T-cell (primary cell): ENCODE data around the gene PDCL2. TPM values are rescaled to one million over a fixed set of nuclear protein-coding genes. Genes with fewer than 3 reads are reported as not detected.
"Not testable (repeated sequence)": the region's sequence is repeated elsewhere in the genome, so short reads cannot be mapped to it uniquely, and the experiment has no call there.

Source experiments
- ATAC-seq, 4 experiments: fragments of 200-7000 bp in 3 of 4; fragments of 150-1000 bp in 1 of 4; cut with Tn5 transposase; replicated peaks in 1 of 4; 1 replicate in 3 of 4; 2 replicates in 1 of 4; pipeline ENCODE4 v1.10.0; 2021; ENCODE audit warnings: moderate library complexity in 3 of 4, mild to moderate bottlenecking in 2 of 4, moderate number of reproducible peaks in 1 of 4
- CTCF ChIA-PET, 2 donors: fragments of 300-600 bp; sonication (Branson Sonifier 250); formaldehyde crosslinking; loops; one replicate each; lab custom pipeline; 2022; ENCODE audit warnings: antibody characterized with exemption in 2 of 2; lab: Charles Lee
- POLR2A ChIA-PET, 2 donors: fragments of 300-600 bp; sonication (Branson Sonifier 250); formaldehyde crosslinking; loops; one replicate each; lab custom pipeline; 2022; ENCODE audit warnings: antibody characterized with exemption in 2 of 2; lab: Charles Lee
- DNase-seq, 35 experiments: peaks; one replicate each; pipeline versions ENCODE4 v3.0.0 to v3.0.0-alpha.2; 2013 to 2023
- H3K27ac ChIP-seq: one replicate; pipeline ENCODE4 v1.5.1; 2013; ENCODE audit warnings: low read length
- H3K27me3 ChIP-seq, 2 experiments: replicated peaks in 1 of 2; 1 replicate in 1 of 2; 2 replicates in 1 of 2; pipeline versions ENCODE4 v1.6.1 to v1.7.0; 2013; ENCODE audit warnings: low read length in 1 of 2, mixed read lengths in 1 of 2; ENCODE audit not compliant: control insufficient read depth in 2 of 2, insufficient read depth in 2 of 2; ENCODE audit errors: extremely low read depth in 1 of 2
- H3K36me3 ChIP-seq, 2 donors: 1 replicate in 1 of 2; 2 replicates in 1 of 2; pipeline versions ENCODE4 v1.6.1 to v1.7.0; 2013; ENCODE audit warnings: low read length in 1 of 2; ENCODE audit not compliant: control insufficient read depth in 2 of 2, insufficient read depth in 1 of 2; ENCODE audit errors: extremely low read depth in 1 of 2
- H3K4me1 ChIP-seq, 2 experiments: 1 replicate in 1 of 2; 2 replicates in 1 of 2; pipeline versions ENCODE4 v1.6.1 to v1.7.0; 2013; ENCODE audit warnings: low read length in 2 of 2, mixed read lengths in 1 of 2; ENCODE audit not compliant: insufficient read depth in 2 of 2, control insufficient read depth in 1 of 2; ENCODE audit errors: extremely low read depth in 1 of 2
- H3K4me3 ChIP-seq, 2 donors: 1 replicate in 1 of 2; 2 replicates in 1 of 2; pipeline versions ENCODE4 v1.5.1 to v1.7.0; 2013; ENCODE audit warnings: mild to moderate bottlenecking in 2 of 2, low read length in 1 of 2, moderate library complexity in 1 of 2; ENCODE audit not compliant: control insufficient read depth in 1 of 2; ENCODE audit errors: extremely low read depth in 1 of 2
- H3K9me3 ChIP-seq: 2 replicates; pipeline ENCODE4 v1.7.0; 2013
- H3K27ac Mint-ChIP-seq, 2 donors: one replicate each; pipeline ENCODE4 v1.8.0; 2020 to 2021; ENCODE audit warnings: mild to moderate bottlenecking in 2 of 2, mixed read lengths in 2 of 2
- H3K27me3 Mint-ChIP-seq, 2 donors: one replicate each; pipeline ENCODE4 v1.8.0; 2021 to 2022; ENCODE audit warnings: mixed read lengths in 2 of 2
- H3K36me3 Mint-ChIP-seq: one replicate; pipeline ENCODE4 v1.8.0; 2021; ENCODE audit warnings: mixed read lengths
- H3K4me1 Mint-ChIP-seq, 3 donors: one replicate each; pipeline ENCODE4 v1.8.0; 2020 to 2022; ENCODE audit warnings: mixed read lengths in 3 of 3, mild to moderate bottlenecking in 1 of 3
- H3K4me3 Mint-ChIP-seq, 3 donors: one replicate each; pipeline ENCODE4 v1.8.0; 2020 to 2022; ENCODE audit warnings: mild to moderate bottlenecking in 3 of 3, mixed read lengths in 3 of 3, moderate library complexity in 3 of 3
- H3K9me3 Mint-ChIP-seq, 3 donors: one replicate each; pipeline ENCODE4 v1.8.0; 2020 to 2022; ENCODE audit warnings: mixed read lengths in 3 of 3
- WGBS: methylation state at CpG from one replicate; pipeline ENCODE4 v1.1.5; 2013; ENCODE audit warnings: missing lambda C conversion rate; ENCODE audit not compliant: insufficient coverage; 5-methylcytosine and 5-hydroxymethylcytosine counted together
- total RNA-seq, 35 experiments: library from RNA in 6 of 35; stranded (reverse) in 6 of 35; fragments of 120-200 nt in 1 of 35; gene quantifications; one replicate each; pipeline versions ENCODE4 v1.2.1 to v1.2.4 and lab custom pipeline; 2013 to 2026

Gene PDCL2
- total RNA-seq, 5 donors from 2014 or later (not counting 1 experiment from before 2014, with no cell fraction given) = not detected

DNA sequence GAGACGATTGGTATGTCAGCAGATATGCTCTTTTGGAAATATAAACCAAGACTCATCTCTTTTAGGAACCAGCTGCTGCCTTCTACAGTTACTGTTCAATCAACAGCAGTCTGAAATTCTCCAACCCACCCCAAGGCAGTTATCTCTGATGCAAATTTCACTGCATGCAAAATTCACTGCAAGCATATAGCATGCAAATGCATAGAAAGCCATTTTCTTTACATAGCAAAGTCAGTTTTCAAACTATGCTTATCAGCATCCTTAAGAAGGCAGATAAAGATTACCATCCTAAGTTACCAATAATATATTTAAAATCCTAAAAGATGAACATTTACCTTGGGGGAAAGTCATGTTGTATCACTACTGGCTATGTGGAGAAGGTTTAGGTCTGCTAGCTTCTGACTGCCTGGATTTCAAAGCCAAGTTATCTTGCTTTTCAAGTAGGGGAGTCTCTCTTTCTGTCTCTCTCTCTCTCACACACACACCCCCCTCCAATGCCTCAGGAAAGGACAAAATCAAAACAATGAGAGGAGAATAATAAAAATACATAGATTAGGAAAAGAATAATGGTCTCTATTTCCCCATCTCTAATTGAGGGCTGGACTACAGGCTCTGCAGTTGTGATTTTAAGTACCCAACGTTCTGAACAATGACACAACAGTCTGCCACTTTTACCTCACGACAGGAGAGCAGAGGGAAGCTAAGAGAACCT lies 42.5 kb upstream of the PDCL2 start:
- Mint-ChIP-seq H3K4me3 (peak overlapping the region in 1 of 3 donors; percentile 78), H3K27ac (no peak overlapping the region), H3K9me3 (no peaks in the 10 kb centered on the region), H3K4me1 (peaks cover 18 to 20% (median 20%) of the 10 kb centered on the region in 3 donors), H3K27me3 (peaks cover 59 to 65% of the 10 kb centered on the region in 2 donors), H3K36me3 (no peaks in the 10 kb centered on the region)
- CTCF ChIA-PET = no interaction called here
- H3K27ac ChIP-seq = no peak overlapping the region
- H3K4me1 ChIP-seq = peaks cover 3 to 11% of the 10 kb centered on the region in 2 experiments
- peaks cover 10 to 22% of the 10 kb centered on the region in 2 experiments for H3K27me3 ChIP-seq
- H3K4me3 ChIP-seq = no peak overlapping the region
- no peak for DNase-seq
- H3K36me3 ChIP-seq = no peaks in the 10 kb centered on the region
- POLR2A ChIA-PET = interaction anchor here in 1 of 2 donors (0.6 kb wide), 1 partner anchor 104 kb away, joined by 3 read pairs; no protein-coding TSS in a partner anchor
- H3K9me3 ChIP-seq = no peaks in the 10 kb centered on the region
- no peak for ATAC-seq
- WGBS = no CpG with 5 or more reads among the region's 3 CpGs

DNA sequence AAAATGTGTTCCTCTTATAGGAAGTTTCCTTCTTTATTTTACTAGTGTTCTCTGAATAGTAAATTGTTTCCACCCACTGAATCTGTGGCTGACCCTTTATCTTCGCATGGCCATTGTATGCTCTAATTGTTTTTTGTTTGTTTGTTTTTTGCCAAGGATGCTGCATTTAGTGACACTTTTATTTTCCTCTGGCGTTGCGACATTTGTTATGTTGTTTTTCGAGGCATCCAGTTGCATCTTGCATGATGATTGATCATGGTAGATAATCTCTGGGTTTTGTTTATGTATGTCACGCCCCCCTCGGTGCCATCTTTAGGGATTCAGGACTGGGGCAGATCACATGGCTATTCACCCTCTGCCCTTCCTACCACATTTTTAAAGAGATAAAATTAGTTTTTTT lies 41.9 kb upstream of the PDCL2 start:
- WGBS = 83% methylated on average over 1 of the region's 6 CpGs
- no peaks in the 10 kb centered on the region for H3K9me3 Mint-ChIP-seq
- no peak for DNase-seq
- ATAC-seq = no peak
- H3K27ac ChIP-seq = no peak overlapping the region
- ChIA-PET POLR2A (no interaction called here), CTCF (no interaction called here)
- peaks cover 8 to 21% of the 10 kb centered on the region in 2 experiments for H3K27me3 ChIP-seq
- H3K36me3 ChIP-seq = no peaks in the 10 kb centered on the region
- no peak overlapping the region for H3K4me3 Mint-ChIP-seq
- H3K4me1 Mint-ChIP-seq = peaks cover 18 to 20% (median 20%) of the 10 kb centered on the region in 3 donors
- H3K27ac Mint-ChIP-seq = no peak overlapping the region
- peaks cover 60 to 63% of the 10 kb centered on the region in 2 donors for H3K27me3 Mint-ChIP-seq
- H3K4me1 ChIP-seq = peaks cover 3 to 11% of the 10 kb centered on the region in 2 experiments
- H3K36me3 Mint-ChIP-seq = no peaks in the 10 kb centered on the region
- H3K9me3 ChIP-seq = no peaks in the 10 kb centered on the region
- no peak overlapping the region for H3K4me3 ChIP-seq

DNA sequence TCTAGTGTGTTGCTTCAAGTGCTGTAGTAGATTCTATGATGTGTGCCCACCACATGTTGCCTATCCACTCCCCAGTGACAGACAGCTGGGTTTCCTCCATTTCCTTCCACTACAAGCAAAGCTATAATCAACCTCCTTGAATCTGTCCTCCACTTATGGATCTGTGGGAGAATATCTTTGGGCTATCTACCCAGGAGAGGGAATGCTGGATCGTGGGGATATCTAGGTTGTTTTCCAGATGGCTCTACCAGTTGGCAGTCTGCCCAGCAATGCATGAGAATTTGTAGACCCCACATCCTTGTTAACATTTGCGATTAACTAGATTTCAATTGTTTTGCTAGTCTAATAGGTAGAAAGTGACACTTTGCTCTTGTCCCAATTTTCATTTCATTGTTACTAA lies 33.8 kb upstream of the PDCL2 start:
- no peaks in the 10 kb centered on the region for H3K9me3 ChIP-seq
- ChIA-PET CTCF (no interaction called here), POLR2A (no interaction called here)
- Mint-ChIP-seq H3K27me3 (peaks cover 5 to 14% of the 10 kb centered on the region in 2 donors), H3K27ac (no peak overlapping the region), H3K4me3 (no peak overlapping the region), H3K9me3 (no peaks in the 10 kb centered on the region), H3K36me3 (no peaks in the 10 kb centered on the region), H3K4me1 (no peaks in the 10 kb centered on the region)
- no peaks in the 10 kb centered on the region for H3K36me3 ChIP-seq
- H3K4me1 ChIP-seq = no peaks in the 10 kb centered on the region
- no peak overlapping the region for H3K4me3 ChIP-seq
- no CpG with 5 or more reads among the region's 2 CpGs for WGBS
- H3K27me3 ChIP-seq = no peaks in the 10 kb centered on the region
- H3K27ac ChIP-seq = no peak overlapping the region
- DNase-seq (no peak), ATAC-seq (no peak)

DNA sequence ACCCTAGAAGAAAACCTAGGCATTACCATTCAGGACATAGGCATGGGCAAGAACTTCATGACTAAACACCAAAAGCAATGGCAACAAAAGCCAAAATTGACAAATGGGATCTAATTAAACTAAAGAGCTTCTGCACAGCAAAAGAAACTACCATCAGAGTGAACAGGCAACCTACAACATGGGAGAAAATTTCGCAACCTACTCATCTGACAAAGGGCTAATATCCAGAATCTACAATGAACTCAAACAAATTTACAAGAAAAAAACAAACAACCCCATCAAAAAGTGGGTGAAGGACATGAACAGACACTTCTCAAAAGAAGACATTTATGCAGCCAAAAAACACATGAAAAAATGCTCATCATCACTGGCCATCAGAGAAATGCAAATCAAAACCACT lies 32.0 kb upstream of the PDCL2 start:
- H3K27ac Mint-ChIP-seq, H3K4me1 Mint-ChIP-seq, H3K9me3 Mint-ChIP-seq, H3K36me3 Mint-ChIP-seq, POLR2A ChIA-PET, ATAC-seq, H3K4me1 ChIP-seq, H3K4me3 Mint-ChIP-seq, H3K36me3 ChIP-seq, H3K27ac ChIP-seq, H3K9me3 ChIP-seq, CTCF ChIA-PET, H3K27me3 Mint-ChIP-seq, H3K4me3 ChIP-seq, H3K27me3 ChIP-seq, DNase-seq: not testable (repeated sequence)
- WGBS = no CpG with 5 or more reads among the region's 1 CpG

DNA sequence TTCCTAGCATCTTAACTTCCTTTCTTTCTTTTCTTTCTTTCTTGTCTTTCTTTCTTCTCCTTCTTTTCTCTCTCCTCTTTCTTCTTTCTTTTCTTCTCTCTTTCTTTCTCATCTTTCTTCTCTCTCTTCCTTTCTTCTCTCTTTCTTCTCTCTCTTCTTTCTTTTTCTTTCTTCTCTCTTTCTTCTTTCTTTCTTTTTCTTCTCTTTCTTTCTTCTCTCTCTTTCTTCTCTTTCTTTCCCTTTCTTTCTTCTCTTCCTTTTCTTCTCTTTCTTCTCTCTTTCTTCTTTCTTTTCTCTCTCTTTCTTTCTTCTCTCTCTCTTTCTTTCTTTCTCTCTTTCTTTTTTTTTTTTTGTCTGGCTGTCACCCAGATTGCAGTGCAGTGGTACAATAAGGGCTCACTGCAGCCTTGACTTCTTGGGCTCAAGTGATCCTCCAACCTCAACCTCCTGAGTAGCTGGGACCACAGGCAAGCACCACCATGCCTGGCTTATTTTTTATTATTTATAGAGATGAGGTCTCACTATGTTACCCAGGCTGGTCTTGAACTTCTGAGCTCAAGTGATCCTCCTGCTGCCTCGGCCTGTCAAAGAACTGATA lies 26.6 kb upstream of the PDCL2 start:
- no peaks in the 10 kb centered on the region for H3K4me1 Mint-ChIP-seq
- no CpG with 5 or more reads among the region's 1 CpG for WGBS
- H3K9me3 Mint-ChIP-seq = no peaks in the 10 kb centered on the region
- no peak overlapping the region for H3K27ac Mint-ChIP-seq
- Histone ChIP-seq H3K36me3 (no peaks in the 10 kb centered on the region), H3K4me3 (no peak overlapping the region), H3K27me3 (no peaks in the 10 kb centered on the region), H3K4me1 (no peaks in the 10 kb centered on the region), H3K27ac (no peak overlapping the region), H3K9me3 (no peaks in the 10 kb centered on the region)
- no peak for ATAC-seq
- H3K4me3 Mint-ChIP-seq = peak overlapping the region in 1 of 3 donors; percentile 36
- ChIA-PET POLR2A (no interaction called here), CTCF (no interaction called here)
- H3K27me3 Mint-ChIP-seq = peaks cover 6 to 10% of the 10 kb centered on the region in 2 donors
- no peaks in the 10 kb centered on the region for H3K36me3 Mint-ChIP-seq
- no peak for DNase-seq

DNA sequence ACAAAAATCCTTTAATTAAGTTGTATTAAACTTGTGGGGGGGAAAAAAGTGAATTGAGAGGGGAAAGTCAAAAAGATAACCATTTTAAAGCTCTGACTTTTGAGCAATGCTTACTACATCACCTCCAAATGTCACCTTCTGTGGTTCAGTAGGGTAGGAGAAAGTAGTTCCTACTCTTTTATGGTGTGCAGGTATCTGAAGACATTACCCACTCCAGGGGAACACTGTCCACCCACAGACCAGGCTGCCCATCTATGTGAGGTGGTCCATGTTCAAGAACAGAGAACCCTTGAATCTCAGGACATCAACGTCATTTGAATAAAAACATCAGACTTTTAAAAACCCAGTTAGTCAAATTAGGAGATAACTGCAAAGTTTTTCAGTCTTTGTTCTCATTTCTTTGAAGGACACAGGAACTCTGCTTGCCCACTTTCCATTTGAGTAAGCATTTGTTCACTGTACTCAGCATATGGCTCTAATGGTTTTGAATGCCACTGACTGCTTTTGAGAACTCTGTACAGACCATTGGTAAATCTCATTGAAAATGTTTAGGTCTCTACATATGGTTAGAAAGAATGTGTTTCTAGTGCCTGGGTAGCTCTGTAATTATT lies 25.6 kb upstream of the PDCL2 start:
- Histone ChIP-seq H3K9me3 (no peaks in the 10 kb centered on the region), H3K4me1 (no peaks in the 10 kb centered on the region), H3K27me3 (no peaks in the 10 kb centered on the region), H3K4me3 (no peak overlapping the region), H3K36me3 (no peaks in the 10 kb centered on the region), H3K27ac (no peak overlapping the region)
- DNase-seq (no peak), ATAC-seq (no peak)
- H3K27ac Mint-ChIP-seq = no peak overlapping the region
- CTCF ChIA-PET = interaction anchor here in 1 of 2 donors (0.6 kb wide), 2 partner anchors 143 to 550 kb away, joined by 3 read pairs; no protein-coding TSS in a partner anchor
- POLR2A ChIA-PET = no interaction called here
- no peak overlapping the region for H3K4me3 Mint-ChIP-seq
- peaks cover 6 to 10% of the 10 kb centered on the region in 2 donors for H3K27me3 Mint-ChIP-seq
- H3K36me3 Mint-ChIP-seq = no peaks in the 10 kb centered on the region
- 17% methylated on average over 1 of the region's 1 CpG for WGBS
- no peaks in the 10 kb centered on the region for H3K9me3 Mint-ChIP-seq
- no peaks in the 10 kb centered on the region for H3K4me1 Mint-ChIP-seq
